GM12864 (cell line): Measurements from ENCODE around the gene PCDHGA7.
A peak's percentile ranks its signal among the peaks of the same experiment; 100 is the strongest.

ENCODE experiments used
- DNase-seq: peaks from one replicate; pipeline ENCODE4 v3.0.0-alpha.2; 2011; ENCODE audit warnings: low read depth
- H3K4me3 ChIP-seq: 2 replicates; pipeline ENCODE4 v1.5.1; 2011; ENCODE audit warnings: mild to moderate bottlenecking, low read depth, low read length, control low read depth
- TF ChIP-seq, protein P1 (sequence below): IDR thresholded peaks from 2 replicates; pipeline ENCODE4 v1.5.1; 2011; ENCODE audit warnings: low read depth, mild to moderate bottlenecking, moderate library complexity, low read length, control low read depth, inconsistent platforms; ENCODE audit errors: missing control alignments

PCDHGA7 gene

DNA sequence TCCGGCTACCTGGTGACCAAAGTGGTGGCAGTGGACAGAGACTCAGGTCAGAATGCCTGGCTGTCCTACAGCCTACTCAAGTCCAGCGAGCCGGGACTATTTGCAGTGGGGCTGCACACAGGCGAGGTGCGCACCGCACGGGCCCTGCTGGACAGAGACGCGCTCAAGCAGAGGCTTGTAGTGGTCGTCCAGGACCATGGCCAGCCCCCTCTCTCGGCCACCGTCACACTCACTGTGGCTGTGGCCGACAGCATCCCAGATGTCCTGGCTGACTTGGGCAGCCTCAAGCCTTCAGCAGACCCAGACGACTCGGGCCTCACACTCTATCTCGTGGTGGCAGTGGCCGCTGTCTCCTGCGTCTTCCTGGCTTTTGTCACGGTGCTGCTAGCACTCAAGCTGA, 25.6 kb upstream of the PCDHGA7 start:
- TF ChIP-seq, protein P1, sequence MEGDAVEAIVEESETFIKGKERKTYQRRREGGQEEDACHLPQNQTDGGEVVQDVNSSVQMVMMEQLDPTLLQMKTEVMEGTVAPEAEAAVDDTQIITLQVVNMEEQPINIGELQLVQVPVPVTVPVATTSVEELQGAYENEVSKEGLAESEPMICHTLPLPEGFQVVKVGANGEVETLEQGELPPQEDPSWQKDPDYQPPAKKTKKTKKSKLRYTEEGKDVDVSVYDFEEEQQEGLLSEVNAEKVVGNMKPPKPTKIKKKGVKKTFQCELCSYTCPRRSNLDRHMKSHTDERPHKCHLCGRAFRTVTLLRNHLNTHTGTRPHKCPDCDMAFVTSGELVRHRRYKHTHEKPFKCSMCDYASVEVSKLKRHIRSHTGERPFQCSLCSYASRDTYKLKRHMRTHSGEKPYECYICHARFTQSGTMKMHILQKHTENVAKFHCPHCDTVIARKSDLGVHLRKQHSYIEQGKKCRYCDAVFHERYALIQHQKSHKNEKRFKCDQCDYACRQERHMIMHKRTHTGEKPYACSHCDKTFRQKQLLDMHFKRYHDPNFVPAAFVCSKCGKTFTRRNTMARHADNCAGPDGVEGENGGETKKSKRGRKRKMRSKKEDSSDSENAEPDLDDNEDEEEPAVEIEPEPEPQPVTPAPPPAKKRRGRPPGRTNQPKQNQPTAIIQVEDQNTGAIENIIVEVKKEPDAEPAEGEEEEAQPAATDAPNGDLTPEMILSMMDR = no peak
- no peak for DNase-seq
- no peak overlapping the region for H3K4me3 ChIP-seq

DNA sequence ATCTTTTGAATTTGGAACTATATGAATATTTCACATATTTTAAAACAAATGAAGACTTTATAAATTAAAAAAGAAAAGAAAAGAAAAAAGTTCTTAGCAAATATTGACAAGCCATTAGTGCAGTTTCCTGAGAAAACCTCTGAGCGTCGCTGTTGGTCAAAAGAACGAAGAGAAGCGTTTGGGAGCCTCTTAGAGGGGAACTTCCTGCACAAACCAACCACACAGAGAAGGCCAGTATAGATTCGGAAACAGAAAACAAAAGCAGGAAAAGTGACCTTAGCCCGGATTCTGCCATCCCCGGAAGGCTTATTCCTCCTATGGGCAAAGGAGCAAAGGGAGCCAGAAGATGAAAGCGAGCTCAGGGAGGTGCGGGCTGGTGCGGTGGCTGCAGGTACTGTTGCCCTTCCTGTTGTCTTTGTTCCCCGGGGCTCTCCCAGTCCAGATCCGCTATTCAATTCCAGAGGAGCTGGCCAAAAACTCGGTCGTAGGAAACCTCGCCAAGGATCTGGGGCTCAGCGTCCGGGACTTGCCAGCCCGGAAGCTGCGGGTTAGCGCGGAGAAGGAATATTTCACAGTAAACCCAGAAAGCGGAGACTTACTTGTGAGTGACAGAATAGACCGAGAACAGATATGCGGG, 22.6 kb upstream of the PCDHGA7 start, which contains the start of gene PCDHGB2:
Gene PCDHGB2, plus strand, starts transcription at position 205 of the 637 bp plus-strand sequence. Its CDS starts 142 bp downstream, at position 347.
- peak; percentile 49 for DNase-seq
- peak within 1 kb of the TSS; percentile 54 for H3K4me3 ChIP-seq
- TF ChIP-seq, protein P1 = peak; percentile 66

- peak overlapping the region; percentile 54; the same call in 1 of the 2 replicates for H3K4me3 ChIP-seq
- DNase-seq = no peak
- TF ChIP-seq, protein P1 = no peak
Observed at GRCh38 chr5:141360685-141361084, 21.9 kb upstream of the PCDHGA7 start.

- no peak for DNase-seq
- H3K4me3 ChIP-seq = no peak overlapping the region
- TF ChIP-seq, protein P1 = no peak
Observed at GRCh38 chr5:141362719-141363118, 19.8 kb upstream of the PCDHGA7 start.

DNA sequence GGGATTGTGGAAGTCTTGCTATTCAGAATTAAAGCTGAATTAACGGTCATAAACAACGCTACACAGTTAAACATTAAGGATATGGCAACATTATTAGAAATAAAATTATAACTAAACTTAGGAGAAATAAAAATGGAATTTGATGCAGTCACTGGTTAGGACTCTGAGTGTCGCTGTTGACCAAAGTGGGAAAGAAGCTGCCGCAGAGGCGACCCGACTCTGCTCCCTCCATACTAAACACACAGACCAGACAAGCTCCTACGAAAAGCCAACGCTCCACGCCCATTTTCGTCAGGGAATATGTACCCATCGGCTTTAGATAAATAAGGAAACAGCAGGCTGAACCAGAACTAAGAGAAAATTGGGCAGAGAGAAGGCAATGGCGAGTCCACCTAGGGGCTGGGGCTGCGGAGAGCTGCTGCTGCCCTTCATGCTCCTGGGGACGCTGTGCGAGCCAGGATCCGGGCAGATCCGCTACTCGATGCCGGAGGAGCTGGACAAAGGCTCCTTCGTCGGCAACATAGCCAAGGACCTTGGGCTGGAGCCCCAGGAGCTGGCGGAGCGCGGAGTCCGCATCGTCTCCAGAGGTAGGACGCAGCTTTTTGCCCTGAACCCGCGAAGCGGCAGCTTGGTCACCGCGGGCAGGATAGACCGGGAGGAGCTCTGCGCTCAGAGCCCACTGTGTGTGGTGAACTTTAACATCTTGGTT, 18.4 kb upstream of the PCDHGA7 start, which contains the start of gene PCDHGA5:
Gene PCDHGA5, plus strand, starts transcription at position 211 of the 709 bp plus-strand sequence. Its CDS starts 169 bp downstream, at position 380.
- no peak for DNase-seq
- TF ChIP-seq, protein P1 = no peak
- H3K4me3 ChIP-seq = no peak within 1 kb of the TSS

- H3K4me3 ChIP-seq = no peak overlapping the region
- no peak for DNase-seq
- TF ChIP-seq, protein P1 = no peak
Observed at GRCh38 chr5:141366016-141366896, 16.3 kb upstream of the PCDHGA7 start.
